GM21737 (cell line): ENCODE results near the gene RBFOX2.
"Not testable (repeated sequence)": the region's sequence is repeated elsewhere in the genome, so short reads cannot be mapped to it uniquely, and the experiment has no call there.

Experiments used
- ATAC-seq: cut with Tn5 transposase; IDR thresholded peaks from one replicate; pipeline ENCODE4 v1.9.1; 2021; ENCODE audit warnings: mild to moderate bottlenecking, moderate library complexity; ENCODE audit not compliant: unreplicated experiment

RBFOX2 gene

GRCh38 chr22:35838855-35839576, 189.6 kb downstream of the RBFOX2 start:
- ATAC-seq, result no peak

- ATAC-seq, result no peak
Measured at GRCh38 chr22:35837101-35837727, 191.4 kb downstream of the RBFOX2 start.

- ATAC-seq, result no peak
Measured at GRCh38 chr22:35835998-35836691, 192.5 kb downstream of the RBFOX2 start.

DNA sequence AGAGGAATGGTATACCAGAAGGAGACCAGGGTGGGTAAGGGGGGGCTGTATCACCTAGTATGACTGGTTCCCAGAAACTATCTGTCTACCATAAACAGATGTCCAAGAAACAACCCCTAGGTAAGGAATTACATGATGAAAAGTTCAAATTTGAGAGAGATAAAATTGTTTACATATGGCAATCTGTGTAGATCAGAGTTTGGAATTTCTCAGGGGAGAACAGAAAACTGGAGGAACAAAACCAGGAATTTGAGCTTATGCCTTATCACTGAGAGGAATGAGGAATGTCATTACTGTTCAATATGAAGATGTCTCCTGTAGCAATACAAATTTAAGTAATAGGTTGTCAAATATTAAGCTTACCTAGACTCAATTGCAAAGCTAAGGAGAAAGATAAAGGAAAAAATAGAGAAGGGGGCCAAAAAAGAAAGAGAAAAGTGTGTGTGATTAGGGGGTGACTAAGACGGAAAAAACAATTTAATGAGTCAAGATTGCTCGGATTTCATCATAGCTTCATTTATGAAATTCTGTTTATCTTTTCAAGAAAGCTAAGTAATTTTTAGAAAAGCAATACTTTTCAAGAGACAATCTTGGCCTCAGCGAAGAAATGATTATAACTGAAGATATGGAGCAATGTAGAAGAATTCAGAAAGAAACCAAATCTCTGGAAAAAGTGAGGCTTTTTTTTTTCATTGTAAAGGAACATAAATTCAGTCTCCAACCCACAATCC, 193.2 kb downstream of the RBFOX2 start:
- no peak for ATAC-seq

GRCh38 chr22:35834061-35834460, 194.6 kb downstream of the RBFOX2 start:
- no peak for ATAC-seq

- no peak for ATAC-seq
Measured at GRCh38 chr22:35830305-35830704, 198.3 kb downstream of the RBFOX2 start.

DNA sequence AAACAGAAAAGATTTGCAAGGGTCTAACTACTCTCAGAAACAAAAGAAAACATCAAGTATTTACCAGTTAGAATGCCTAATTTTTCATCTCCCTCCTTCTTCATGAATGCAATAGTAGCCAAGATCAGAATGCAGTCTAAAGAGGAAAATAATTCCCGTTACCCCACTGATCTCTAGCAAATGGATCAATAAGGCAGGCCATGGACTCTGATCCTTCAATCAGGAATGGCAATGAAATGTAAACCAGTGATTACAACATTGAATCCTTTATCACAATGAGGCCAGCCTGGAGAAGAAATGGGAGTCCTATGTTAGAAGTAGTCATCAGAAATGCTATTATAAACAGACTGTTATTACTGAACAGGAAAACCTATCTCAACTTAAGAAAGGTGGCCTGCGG, 204.4 kb downstream of the RBFOX2 start:
- no peak for ATAC-seq

DNA sequence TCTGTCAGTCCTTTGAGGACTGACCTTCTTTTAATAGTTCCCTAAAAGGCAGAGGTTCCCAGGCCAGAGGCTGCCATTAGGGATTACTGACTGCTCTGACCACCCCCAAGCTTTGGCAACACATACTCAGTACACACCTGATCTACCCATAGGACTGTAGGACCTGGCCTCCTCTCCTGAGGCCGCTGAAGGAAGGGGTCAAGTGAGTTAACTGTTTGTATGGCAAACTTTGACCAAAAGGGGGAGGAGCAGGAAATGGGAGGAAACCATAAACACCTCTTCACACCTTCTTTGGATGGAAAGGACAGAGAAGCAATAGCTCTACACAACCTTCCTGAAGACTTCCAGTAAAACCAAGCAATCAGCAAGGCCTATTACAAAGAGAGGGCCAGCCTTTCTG, 207.0 kb downstream of the RBFOX2 start:
- no peak for ATAC-seq

DNA sequence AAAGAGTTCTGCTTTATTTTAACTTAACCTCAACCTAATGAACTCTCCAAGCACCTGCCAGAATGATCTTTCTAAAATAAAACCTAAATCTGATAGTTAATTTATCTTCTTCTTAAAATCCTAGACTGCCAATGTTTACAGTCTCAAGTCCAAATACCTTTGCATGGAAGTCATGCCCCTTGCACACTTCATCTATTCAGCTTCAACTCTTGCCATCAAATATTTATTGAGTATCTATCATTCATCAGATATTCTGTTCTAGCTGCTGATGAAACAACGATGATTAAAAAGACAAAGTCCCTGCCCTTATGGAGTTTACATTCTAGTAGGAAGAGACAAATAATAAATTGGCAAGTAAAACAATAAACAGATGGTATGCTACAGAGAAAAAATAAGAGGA, 209.2 kb downstream of the RBFOX2 start:
- ATAC-seq, result no peak

DNA sequence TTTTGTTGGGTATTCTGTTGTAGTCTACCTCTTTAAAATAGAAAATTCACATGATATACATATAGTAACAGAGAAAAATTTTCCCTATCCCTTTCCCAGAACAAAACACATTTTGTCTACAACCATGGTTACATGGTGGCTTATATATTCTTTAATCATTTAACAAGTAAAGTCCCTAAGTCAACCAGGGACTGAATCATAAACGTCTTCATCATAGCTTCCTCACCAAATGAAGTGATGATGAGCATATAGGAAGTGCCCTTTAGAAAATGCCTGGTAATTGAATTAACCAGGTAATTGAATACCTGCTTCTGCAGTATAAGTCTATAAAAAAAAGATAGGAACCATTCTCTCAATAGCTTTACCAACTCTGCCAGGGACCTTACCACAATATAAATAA, 209.7 kb downstream of the RBFOX2 start:
- ATAC-seq, result no peak

DNA sequence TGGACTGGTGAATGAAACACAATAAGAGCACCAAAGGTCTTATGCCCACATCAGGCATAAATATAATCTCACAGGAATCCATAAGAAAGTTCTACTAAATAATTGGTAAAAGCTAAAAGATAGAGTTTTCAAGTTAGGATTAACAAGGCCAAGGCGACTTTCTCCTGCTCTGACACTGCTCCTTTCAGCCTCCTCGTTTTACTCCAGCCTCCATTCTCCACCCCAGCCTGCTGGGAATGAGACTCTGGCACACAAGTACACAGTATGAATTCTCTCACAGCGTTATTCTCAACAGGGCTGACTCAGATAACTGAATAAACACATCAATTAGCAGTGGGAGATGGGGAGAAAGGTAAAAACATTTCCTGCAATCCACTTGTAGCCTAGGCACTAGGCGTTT, 216.0 kb downstream of the RBFOX2 start:
- ATAC-seq, result no peak

DNA sequence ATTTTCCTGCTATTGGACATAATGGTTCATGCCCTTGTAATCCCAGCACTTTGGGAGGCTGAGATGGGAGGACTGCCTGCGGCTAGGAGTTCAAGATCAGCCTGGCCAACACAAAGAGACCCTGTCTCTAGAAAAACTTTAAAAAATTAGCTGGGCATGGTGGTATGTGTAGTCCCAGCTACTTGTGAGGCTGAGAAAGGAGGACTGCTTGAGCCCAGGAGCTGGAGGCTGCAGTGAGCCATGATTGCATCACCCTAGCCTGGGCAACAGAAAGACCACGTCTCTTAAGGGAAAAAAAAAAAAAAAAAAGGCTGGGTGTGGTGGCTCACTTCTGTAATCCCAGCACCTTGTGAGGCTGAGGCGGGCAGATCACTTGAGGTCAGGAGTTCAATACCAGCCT, 217.0 kb downstream of the RBFOX2 start:
- ATAC-seq, result no peak

DNA sequence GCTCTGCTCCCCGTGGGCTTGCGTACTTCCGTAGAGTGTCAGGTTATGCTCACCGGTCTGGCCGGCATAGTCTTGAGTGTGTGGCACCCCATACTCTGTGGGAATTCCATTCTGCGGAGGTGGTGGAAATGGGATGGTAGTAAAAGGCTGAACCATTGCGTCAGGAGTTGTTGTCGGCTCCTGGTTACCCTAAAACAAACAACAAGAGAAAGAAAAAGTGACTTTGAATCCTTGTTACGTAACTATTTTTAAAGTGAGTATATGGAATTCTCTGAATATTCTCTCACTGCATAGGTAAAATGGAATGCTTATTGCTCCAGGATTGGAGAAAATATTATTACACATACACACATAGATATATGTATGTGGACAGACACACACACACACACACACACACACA, 218.8 kb downstream of the RBFOX2 start:
- no peak for ATAC-seq

DNA sequence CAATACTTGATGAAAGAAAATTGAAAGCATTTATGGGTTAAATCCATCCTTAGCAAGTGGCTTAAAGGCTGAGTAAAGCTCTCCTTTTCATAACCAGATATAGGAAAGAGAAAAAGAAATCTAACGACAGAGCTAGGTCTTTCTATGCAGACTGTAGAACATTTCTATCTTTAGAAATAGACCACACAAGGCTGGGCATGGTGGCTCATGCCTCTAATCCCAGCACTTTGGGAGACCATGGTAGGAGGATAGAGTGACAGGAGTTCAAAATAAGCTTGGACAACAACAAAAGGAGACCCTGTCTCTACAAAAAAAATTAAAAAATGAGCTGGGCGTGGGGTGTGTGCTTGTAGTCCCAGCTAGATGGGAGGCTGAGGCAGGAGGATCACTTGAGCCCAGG, 220.2 kb downstream of the RBFOX2 start:
- no peak for ATAC-seq

- not testable (repeated sequence) for ATAC-seq
Measured at GRCh38 chr22:35806668-35807067, 222.0 kb downstream of the RBFOX2 start.

DNA sequence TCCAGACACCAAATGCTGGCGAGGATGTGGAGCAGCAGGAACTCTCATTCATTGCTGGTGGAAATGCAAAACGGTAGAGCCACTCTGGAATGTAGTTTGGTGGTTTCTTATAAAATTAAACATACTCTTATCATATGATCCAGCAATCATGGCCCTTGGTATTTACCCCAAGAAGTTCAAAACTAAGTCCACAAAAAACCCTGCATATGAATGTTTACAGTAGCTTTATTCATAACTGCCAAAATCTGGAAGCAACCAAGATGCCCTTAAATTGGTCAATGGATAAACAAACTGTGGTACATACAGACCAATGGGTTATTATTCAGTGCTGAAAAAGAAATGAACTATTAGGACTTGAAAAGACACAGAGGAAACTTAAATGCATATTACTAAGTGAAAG, 223.2 kb downstream of the RBFOX2 start:
- ATAC-seq, result no peak

- no peak for ATAC-seq
Measured at GRCh38 chr22:35804421-35804820, 224.2 kb downstream of the RBFOX2 start.

DNA sequence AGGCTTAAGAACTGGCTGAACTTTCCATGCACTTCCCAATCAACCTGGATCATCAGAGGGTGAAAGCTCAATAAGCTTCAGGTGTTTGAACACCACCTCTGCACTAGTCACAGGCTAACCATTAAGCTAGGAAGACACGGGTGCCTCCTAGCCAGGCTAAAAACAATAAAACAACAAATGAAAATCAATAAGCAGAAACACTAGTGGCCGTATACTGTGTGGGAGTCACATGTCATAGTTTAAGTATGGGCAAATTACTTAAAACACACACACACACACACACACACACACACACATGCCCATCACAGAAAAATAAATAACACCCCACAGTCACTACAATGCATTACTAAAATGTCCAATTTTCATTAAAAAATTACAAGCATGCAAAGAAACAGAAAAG, 225.7 kb downstream of the RBFOX2 start:
- no peak for ATAC-seq

- ATAC-seq, result not testable (repeated sequence)
Measured at GRCh38 chr22:35801301-35801700, 227.3 kb downstream of the RBFOX2 start.

DNA sequence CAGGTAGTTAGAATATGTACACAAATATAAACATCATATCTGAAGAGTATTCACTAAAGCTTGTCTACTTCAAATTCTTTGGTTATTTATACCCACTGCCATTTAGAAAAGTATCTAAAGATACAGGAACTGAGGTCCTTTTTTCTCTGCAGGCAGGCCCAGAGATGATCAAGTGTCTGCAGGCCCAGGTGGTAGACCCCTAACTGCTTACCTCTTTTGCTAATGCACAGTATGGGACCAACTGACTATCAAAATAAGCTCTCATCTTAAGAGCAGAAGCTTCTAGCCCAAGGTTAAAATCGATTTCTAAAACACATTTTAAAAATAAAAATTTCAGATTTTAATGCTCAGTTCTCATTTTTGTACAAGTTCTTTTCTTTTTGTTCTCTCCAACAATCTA, 229.5 kb downstream of the RBFOX2 start:
- ATAC-seq, result no peak

DNA sequence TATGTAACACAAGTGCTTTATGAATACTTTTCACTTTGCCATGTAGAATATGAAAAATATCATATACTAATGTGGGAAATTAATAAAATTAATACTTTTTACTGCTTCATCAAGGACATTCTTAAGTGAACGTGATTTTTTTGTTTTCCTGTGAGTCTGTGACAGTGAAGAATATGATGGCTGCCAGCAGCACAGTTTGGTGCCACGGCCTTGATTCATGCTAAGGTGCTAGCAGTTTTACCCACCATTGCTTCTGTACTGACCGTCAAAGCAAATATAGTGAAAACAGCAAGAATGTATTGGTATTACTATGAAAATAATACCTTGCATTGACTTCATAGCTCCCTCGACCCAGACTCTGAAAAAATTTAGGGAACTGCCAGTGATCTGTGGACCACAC, 231.2 kb downstream of the RBFOX2 start:
- ATAC-seq, result no peak

DNA sequence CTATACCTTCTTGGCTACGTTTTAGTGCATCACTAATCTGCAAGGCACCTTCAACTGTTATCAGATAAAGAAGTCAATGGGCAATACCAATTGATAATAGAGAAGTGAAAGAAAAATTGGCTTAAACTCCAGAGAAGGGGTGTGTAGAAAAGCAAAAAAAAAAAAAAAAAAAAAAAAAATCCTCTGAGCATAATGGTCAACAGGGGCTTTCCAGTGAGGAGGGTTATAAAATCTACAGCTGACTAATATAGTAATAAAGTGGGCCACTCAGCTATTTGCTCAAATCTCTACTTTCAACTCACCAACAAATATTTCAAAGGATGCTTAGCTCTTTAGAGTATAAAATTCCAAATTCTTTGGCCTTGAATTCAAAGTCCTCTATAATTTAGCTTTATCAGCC, 233.1 kb downstream of the RBFOX2 start:
- no peak for ATAC-seq
